Right kidney (tissue), 1 donor: ENCODE results near the gene SSTR3.
A peak's percentile ranks its signal among the peaks of the same experiment; 100 is the strongest.
"Not testable (repeated sequence)": the region's sequence is repeated elsewhere in the genome, so short reads cannot be mapped to it uniquely, and the experiment has no call there.

ENCODE experiments used
- DNase-seq: peaks from one replicate; pipeline ENCODE4 v3.0.0-alpha.2; 2016

SSTR3 gene

GRCh38 chr22:37181681-37182080, 30.6 kb downstream of the SSTR3 start:
- no peak for DNase-seq

- DNase-seq = no peak
These were observed 31.6 kb downstream of the SSTR3 start for GRCh38 chr22:37180531-37181231.

GRCh38 chr22:37179622-37180420, 32.5 kb downstream of the SSTR3 start:
- DNase-seq = no peak

- no peak for DNase-seq
These were observed 33.2 kb downstream of the SSTR3 start for GRCh38 chr22:37179126-37179470.

GRCh38 chr22:37178350-37179125, 33.7 kb downstream of the SSTR3 start:
- DNase-seq = peak; percentile 36

DNA sequence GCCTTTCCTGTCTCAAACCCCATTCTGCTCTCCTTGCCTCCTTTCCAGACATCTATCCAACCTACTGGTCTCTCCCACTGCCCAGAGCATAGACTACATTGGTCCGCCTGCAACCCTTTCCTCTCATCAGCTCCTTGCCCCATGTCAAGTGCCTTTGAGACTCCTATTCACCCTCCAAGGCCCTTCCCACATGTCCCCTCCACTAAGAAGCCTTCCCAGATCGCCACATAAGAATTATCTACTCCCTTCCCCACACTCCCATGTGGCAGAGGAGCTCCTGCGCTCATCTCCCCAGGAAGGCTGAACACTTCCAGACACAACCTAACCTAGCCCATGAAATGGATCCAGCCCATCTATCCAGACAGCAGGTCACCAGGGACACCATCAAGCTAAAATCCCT, 34.5 kb downstream of the SSTR3 start:
- DNase-seq = no peak

DNA sequence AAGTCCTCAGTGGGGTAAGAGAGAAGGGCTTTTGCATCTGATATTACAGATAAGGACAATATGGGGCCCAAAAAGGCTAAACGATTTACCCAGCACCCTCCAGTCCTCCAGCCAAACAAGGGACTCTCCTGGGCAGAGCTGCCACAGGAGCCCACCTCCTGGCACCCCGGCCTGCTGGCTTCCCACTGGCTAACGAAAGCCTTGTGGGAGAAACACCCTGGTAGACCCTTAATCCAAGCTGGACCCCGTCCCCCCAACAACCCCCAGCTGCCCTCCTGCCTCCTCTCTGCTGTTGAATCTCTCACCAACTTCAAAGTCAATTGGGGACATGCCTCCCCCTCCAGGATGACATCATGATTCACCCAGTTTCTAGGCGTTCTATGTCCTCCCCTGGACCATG, 35.1 kb downstream of the SSTR3 start:
- no peak for DNase-seq

- DNase-seq = peak; percentile 76
These were observed 35.7 kb downstream of the SSTR3 start for GRCh38 chr22:37176464-37177061.

DNA sequence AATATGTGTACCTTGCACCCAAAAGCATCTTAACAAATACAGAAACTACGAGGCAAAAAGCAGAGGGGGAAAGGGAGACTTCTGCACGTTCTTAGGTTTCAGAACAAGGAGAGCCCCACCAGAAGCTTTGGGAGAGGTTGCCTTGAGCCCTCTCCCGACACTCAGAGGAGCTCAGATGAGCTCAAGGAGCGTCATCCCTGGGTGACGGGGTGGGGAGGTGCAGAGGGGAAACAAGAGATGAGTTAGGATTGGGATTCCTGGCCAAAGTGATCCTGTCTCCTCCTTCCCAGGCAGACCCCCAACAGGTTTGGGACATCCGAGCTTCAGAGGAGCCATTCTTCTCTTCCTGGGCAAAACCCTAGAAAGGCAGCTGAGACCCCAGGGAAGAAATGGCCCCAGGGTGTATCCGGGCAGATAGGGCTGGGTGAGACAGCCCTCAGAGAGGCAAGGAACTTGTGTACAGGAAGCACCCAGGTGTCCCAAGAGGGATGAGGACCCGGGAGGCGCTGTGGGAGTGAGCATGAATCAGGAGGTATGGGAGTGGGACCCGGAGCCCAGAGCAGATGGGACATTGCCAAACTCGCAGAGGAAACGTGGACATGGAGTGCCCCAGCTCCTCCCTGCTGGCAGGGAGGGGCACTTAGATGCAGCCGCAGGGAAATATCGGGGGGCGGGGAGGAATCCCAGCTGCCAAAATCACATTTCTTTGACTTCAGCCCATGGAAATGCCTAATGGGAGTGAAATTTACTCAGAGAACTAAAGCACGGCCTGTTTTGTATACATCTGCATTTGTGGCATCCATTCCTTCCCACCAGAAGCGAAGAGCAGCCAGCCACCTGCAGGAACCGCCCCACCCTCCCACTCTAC, 36.6 kb downstream of the SSTR3 start:
- no peak for DNase-seq

- no peak for DNase-seq
These were observed 37.3 kb downstream of the SSTR3 start for GRCh38 chr22:37174964-37175363.

DNA sequence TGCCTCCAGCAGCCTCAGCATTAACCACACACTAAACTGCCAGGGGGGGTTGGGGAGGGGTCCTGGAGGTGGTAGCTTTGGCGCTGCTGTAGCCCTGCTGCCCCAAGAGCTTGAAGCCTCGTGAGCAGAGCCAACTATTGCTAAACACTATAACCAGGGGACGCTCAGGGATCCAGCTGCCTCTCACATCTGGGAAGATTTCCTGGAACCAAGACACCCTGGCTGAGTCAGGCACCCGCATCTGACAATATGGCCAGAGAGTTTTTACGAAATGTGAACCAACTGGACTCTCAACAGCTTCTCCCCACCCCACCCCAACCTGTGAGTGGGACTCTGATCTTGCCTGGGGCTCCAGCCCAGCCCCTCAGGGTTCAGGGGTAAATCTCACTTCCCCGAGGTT, 38.6 kb downstream of the SSTR3 start:
- no peak for DNase-seq

DNA sequence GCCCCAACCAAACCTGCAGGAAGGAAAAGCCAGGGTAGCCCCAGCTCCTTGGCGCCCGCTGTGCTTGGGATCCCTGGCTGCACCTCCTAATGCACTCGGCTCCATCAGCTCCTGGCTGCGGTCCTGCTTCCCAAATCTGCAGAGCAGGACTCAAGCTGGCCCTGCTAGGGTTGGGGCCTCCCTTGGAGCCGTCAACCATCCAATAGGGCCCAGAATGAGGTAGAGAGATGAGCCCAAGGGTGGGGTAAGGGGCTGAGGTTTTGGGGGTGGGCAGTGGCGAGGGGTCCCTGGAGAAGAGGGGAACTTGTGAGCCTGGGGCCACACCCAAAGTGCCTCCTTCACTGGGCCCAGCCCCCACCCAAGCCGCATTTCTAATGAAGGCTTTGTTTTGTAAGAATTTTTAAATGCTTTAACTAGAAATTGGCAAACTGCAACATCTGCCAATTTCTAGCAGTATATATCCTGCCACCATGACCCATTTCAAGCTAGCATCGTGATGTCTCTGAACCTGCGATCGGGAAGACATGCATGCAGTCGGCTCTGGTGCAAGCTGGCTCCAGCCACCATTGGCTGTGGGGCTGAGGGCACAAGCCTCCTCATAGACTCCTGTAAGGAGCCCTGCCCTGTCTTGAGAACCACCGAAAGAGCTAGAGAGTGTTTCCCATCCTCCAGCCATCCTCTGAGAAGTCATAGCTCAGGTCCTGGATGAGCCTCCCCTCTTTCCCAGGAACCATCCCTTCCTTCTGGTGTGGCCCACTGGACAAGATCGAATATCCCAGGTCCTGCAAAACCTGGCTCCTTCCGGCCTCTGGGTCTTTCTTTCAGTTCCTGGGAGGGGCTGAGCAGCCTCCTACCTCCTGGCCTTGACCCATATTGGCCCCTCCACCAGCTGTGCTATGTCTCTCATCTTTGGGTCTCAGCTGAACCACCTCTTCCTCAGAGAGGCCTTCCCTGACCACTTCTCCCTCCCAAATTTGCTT, 39.7 kb downstream of the SSTR3 start:
- DNase-seq = no peak

DNA sequence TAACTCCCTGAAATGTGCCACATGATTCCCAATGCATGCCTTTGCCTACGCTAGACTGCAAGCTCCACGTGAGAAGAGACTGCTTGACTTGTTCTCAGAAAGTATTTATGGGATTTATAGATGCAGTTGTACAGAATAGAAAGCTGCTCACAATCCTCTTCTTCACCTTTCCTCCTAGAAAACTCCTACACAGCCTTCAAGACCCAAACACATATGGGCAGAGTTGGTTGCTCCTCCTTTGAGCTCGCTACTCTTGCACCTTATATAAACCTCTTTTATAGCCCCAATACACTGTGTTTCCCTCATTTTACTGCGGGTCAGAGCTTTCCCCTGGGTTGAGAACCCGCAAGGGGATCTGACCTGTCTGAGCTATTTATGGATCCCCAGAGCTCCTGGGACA, 40.6 kb downstream of the SSTR3 start:
- no peak for DNase-seq

GRCh38 chr22:37170689-37171405, 41.4 kb downstream of the SSTR3 start:
- not testable (repeated sequence) for DNase-seq

DNA sequence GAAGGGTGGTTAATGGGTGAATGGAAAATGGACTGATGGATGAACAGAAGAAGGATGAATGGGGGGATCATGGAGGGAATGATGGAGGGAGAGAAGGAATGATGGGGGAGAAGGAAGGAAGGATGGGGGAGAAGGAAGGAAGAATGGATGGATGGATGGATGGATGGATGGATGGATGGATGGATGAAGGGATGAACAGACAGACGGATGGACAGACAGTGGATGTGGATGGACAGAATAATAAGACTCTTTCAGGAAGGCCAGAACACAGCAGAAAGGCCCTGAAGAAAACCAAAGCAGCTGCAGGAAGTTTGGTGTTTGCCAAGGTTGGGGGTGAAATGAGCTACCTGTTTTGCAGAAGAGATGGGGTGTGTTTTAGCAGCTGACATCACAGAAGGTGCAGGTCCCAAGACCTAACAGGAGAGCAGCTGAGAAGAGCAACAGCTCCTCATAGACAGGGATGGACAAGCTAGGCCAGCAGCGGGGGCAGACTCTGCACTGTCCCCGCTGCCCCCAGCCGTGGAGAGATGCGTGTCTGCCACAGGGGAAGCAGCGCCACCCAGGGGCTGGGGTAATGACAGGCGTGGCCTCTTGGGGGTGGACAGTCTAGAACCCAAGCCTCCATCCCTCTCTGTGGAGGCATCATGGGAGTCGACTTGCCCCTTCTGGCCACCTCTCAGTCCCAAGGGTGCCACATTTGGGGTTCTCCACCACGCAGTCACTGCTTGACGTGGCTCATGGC, 42.2 kb downstream of the SSTR3 start:
- DNase-seq = no peak

- DNase-seq = no peak
These were observed 42.9 kb downstream of the SSTR3 start for GRCh38 chr22:37169406-37169805.

GRCh38 chr22:37167981-37168647, 44.2 kb downstream of the SSTR3 start:
- DNase-seq = no peak

DNA sequence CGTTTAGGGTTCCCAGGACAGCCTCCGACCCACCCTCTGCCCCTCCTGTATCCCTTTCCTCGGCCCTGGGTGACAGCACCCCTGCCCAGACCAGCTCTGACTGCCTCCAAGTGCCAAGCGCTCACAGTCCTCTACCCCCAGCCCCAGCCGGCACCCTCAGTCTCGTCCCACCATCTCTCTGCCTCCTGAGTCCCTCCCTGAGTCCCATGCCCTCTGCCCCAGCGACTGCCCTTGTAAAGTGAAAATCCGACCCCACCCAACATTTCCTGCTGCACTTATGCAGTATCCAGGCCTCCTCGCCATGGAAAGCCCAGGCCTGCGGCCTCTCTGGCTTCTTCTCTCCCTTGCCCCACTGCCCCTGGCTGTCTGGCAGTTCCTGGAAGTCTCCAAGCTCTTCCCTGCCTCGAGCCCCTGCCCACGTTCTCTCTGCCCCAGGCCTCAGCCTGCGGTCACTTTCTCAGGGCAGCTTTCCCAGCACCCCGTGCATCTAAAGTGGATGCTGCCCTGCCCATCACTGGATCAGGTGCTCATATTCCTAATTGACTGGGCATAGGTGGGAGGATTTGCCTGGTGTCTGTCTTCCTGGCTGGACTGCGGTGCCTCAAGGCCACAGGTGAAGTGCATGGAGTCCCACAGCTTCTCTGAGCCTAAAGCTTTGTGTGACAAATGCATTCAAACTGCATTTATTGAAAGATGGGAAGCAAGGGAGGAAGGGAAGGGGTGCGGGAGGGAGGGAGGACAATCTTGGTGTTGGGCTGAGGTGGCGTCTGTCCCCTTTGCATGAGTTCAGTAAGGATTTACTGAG, 44.9 kb downstream of the SSTR3 start:
- no peak for DNase-seq
